GM12865 (cell line): ENCODE results near the gene DCPS.
"Not testable (repeated sequence)": the region's sequence is repeated elsewhere in the genome, so short reads cannot be mapped to it uniquely, and the experiment has no call there.

Experiments
- DNase-seq: peaks from one replicate; pipeline ENCODE4 v3.0.0; 2010; ENCODE audit warnings: low read depth
- H3K4me3 ChIP-seq: 2 replicates; pipeline ENCODE4 v1.5.1; 2011; ENCODE audit warnings: mild to moderate bottlenecking, low read depth, low read length, control low read depth
- TF ChIP-seq, protein P1 (sequence below): IDR thresholded peaks from 2 replicates; pipeline ENCODE4 v1.5.1; 2011; ENCODE audit warnings: low read length, control low read depth, low read depth, inconsistent platforms; ENCODE audit not compliant: insufficient read depth; ENCODE audit errors: missing control alignments

DCPS gene

DNA sequence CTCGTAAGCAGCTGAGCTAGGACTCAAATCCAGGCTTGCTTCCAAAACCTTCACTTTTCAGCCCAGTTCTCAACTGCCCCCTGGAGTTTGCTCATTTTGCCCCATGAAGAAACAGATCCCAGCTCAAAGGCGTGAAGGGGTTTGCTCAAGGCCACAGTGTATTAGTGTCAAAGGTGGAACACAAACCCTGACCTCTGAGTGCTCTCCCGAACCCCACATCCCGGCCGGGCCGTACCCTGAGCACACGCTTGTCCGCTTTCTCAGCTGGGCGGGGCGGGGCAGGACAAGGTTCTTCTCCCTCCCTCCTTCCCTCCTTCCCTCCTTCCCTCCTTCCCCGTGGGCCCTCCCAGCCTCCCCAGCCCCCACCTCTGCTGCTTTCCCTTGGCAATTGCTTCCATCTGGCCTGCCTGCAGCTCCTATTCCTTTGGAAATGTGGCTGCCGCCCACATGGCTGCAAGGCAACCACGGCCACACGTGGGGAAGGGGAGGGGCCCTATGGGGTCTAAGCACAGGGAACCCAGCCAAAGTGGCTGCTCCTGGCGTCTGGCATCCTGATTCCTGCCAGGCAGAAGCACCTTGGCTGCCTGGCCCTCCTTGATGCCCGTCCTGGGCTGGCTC lies 55.7 kb downstream of the DCPS start:
- TF ChIP-seq, protein P1, sequence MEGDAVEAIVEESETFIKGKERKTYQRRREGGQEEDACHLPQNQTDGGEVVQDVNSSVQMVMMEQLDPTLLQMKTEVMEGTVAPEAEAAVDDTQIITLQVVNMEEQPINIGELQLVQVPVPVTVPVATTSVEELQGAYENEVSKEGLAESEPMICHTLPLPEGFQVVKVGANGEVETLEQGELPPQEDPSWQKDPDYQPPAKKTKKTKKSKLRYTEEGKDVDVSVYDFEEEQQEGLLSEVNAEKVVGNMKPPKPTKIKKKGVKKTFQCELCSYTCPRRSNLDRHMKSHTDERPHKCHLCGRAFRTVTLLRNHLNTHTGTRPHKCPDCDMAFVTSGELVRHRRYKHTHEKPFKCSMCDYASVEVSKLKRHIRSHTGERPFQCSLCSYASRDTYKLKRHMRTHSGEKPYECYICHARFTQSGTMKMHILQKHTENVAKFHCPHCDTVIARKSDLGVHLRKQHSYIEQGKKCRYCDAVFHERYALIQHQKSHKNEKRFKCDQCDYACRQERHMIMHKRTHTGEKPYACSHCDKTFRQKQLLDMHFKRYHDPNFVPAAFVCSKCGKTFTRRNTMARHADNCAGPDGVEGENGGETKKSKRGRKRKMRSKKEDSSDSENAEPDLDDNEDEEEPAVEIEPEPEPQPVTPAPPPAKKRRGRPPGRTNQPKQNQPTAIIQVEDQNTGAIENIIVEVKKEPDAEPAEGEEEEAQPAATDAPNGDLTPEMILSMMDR: no peak
- no peak for DNase-seq
- no peak overlapping the region for H3K4me3 ChIP-seq

DNA sequence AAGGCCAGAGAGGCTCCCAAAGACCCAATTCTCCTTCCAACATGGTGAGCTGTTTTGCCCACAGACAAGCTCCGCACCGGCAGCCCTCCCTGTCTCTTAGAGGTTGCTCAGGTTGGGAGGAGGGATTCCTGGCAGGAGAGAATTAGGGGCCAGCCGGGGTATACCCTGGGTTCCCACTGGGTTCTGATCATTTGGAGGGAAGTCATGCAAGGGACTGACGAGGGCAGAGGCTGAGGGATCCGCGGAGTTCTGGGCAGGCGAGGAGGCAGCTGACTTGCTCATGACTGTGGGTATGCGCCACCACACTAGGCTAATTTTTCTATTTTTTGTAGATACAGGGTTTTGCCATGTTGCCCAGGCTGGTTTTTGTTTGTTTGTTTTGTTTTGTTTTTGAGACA lies 56.2 kb downstream of the DCPS start:
- DNase-seq: no peak

DNA sequence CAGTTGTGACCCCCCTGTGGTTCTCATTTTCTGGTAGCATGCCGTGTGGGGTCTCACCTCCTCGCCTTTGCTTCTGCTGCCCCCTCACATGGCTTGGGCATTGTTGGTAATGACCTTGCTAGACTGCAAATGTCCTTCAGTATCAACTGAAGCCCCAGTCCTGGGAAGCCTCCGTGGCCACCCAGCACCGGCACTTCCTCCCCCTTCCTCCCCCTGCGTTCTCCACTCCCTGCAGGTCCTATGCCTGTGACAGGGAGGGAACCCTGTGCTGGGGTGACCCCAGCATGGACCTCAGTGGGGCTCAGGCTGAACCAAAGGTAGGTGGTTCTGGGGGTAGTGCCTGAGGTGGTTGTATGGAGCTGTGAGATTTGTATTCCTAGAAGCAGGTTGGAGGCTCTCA lies 57.5 kb downstream of the DCPS start:
- TF ChIP-seq, protein P1: no peak
- no peak overlapping the region for H3K4me3 ChIP-seq

More for the DNA sequence above, 56.2 kb downstream of the DCPS start:
- TF ChIP-seq, protein P1: no peak
- no peak overlapping the region for H3K4me3 ChIP-seq

DNA sequence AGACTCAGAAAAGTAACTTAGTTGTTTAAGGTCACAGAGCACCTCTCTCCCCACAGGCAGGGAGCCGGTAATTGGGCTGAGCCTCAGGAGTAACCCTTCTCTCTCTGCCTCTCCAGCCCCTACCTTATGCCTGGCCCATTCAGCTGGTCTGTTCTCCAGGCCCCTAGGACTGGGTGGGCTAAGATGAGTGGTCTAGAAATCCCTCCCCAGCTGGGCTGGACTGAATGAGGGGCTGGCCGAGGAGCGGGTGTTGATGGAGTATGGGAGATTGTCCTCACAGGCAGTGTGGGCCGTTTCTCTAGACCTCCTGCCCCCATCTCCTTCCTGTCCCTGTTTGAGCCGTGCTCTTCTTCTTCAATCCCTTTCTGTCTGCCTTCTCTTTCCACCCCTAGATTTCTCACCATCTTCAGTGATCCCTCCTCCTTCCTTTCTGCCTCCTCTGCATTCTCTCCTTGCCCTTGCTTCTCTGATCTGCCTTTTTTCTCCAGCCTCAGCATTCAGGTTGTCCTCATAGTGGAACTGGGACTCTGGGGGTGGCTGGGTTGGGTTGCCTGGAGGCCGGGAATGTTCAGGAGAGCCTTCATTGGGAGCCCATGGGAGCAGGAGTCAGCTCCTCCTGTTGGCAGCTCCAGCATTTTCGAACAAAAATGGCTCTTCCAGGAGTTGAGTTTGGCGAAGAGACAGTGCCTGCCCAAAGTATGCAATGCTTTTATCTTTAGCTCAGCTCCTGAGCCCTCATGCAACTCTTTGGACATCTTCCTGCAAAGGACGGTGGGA lies 59.2 kb downstream of the DCPS start:
- H3K4me3 ChIP-seq: no peak overlapping the region
- DNase-seq: no peak
- TF ChIP-seq, protein P1: no peak

More for the DNA sequence above, 57.5 kb downstream of the DCPS start:
- no peak for DNase-seq

DNA sequence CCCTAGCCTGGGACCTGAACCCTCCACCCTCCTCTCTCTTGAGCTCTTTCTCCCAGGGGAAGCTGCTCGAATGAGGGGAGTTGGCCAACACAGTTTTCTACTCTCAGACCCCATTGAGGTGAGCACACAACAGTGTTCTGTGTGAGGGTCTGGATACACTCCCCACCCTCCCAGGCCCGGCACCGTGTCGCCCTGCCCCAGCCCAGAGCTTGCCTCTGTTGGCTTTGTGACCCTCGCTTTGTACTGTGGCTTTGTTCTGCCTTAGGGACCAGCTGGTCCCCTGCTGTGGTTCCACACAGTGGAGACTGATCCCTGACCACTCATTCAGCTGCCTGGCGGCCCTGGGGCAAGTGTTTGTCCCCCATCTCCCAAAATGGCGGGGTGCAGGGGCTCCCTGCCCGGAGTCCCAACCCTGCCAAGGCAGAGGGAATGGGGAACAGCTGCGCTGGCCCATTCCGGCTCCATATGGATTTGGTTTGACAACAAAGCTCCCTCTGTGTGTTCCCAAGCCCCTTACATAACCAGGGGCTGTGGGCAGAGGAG lies 59.9 kb downstream of the DCPS start:
- DNase-seq: no peak
- no peak overlapping the region for H3K4me3 ChIP-seq

DNA sequence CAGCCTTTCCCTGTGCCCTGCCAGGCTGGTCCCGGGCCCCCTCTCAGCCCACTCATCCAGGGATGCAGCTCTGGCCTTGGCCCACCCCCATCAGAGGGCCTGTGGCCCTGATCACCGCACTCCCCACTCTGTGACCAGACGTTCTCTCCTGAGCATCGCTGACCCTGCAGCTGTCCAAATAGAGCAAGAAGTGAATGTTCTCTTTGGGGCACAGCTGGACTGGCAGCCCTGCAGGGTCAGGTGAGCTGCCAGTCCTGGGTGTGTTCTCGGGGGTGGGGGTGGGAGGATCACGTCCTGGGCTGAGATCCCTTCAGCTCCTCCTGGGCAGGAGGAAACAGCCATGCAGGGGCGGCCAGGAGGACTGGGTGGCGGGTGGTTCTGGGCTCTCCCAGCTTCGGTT lies 60.9 kb downstream of the DCPS start:
- DNase-seq, H3K4me3 ChIP-seq: not testable (repeated sequence)

More for the DNA sequence above, 59.9 kb downstream of the DCPS start:
- TF ChIP-seq, protein P1: no peak

DNA sequence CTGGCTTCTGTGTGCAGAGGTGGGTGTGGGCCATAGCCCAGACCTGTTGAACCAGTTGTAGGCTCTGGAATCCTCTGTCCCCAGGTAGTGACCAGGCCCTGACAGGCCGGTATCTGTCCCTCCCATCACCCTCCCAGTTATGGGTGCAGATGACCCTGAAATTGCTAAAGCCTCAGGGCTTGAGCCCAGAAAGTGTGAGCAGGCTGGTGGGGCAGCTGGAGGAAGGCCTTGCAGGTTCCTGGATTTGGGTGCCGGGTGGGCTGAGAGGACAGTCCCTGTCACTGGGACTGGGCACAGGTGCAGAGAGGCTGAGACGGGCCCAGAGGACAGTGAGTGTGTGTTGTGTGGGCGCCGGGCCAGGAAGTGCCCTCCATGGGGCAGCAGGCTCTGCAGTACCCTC lies 61.6 kb downstream of the DCPS start:
- not testable (repeated sequence) for DNase-seq, H3K4me3 ChIP-seq
